ENCODE measurements around the gene EPB41L5. TPM values are rescaled to one million over a fixed set of nuclear protein-coding genes. Genes with fewer than 3 reads are reported as not detected.

The EPB41L5 gene
- polyA plus RNA-seq (2012; ENCODE audit: insufficient read length, low read depth): 0.54 TPM

- no peak for TF ChIP-seq SIN3A (IDR thresholded peaks at IDR 0.05; ENCODE audit: borderline replicate concordance, insufficient read depth, low read length)
- TF ChIP-seq FOXP2 (optimal IDR thresholded peaks at IDR 0.05; ENCODE audit: borderline replicate concordance, extremely low read depth, extremely low read length, insufficient read depth): peak; percentile 51
Observed at GRCh38 chr2:120012771-120013596, at the start of gene EPB41L5. Gene EPB41L5 (plus strand): TSS chr2:120013077. CDS start chr2:120019085, 6,008 bp downstream.

GRCh38 chr2:119981896-119982295 is 31.0 kb upstream of the EPB41L5 start:
- no peak for TF ChIP-seq FOXP2 (optimal IDR thresholded peaks at IDR 0.05; ENCODE audit: borderline replicate concordance, extremely low read depth, extremely low read length, insufficient read depth)
- no peak for TF ChIP-seq POLR2AphosphoS5 (IDR thresholded peaks at IDR 0.05; ENCODE audit: low read depth, low read length)
- no peak for TF ChIP-seq SIN3A (IDR thresholded peaks at IDR 0.05; ENCODE audit: borderline replicate concordance, insufficient read depth, low read length)
- no peak for TF ChIP-seq TAF1 (IDR thresholded peaks at IDR 0.05; ENCODE audit: borderline replicate concordance, insufficient read depth, low read length)
- no peak for TF ChIP-seq REST (IDR thresholded peaks at IDR 0.05; ENCODE audit: insufficient read depth in 1 of 2, low read depth in 2 of 2, low read length in 2 of 2)

GRCh38 chr2:119982506-119982905 is 30.4 kb upstream of the EPB41L5 start:
- no peak for TF ChIP-seq POLR2AphosphoS5 (IDR thresholded peaks at IDR 0.05; ENCODE audit: low read depth, low read length)
- no peak for TF ChIP-seq SIN3A (IDR thresholded peaks at IDR 0.05; ENCODE audit: borderline replicate concordance, insufficient read depth, low read length)
- no peak for TF ChIP-seq REST (IDR thresholded peaks at IDR 0.05; ENCODE audit: insufficient read depth in 1 of 2, low read depth in 2 of 2, low read length in 2 of 2)
- TF ChIP-seq FOXP2 (optimal IDR thresholded peaks at IDR 0.05; ENCODE audit: borderline replicate concordance, extremely low read depth, extremely low read length, insufficient read depth): no peak
- TF ChIP-seq TAF1 (IDR thresholded peaks at IDR 0.05; ENCODE audit: borderline replicate concordance, insufficient read depth, low read length): no peak

- no peak for TF ChIP-seq TAF1 (IDR thresholded peaks at IDR 0.05; ENCODE audit: borderline replicate concordance, insufficient read depth, low read length)
- TF ChIP-seq FOXP2 (optimal IDR thresholded peaks at IDR 0.05; ENCODE audit: borderline replicate concordance, extremely low read depth, extremely low read length, insufficient read depth): no peak
- TF ChIP-seq POLR2AphosphoS5 (IDR thresholded peaks at IDR 0.05; ENCODE audit: low read depth, low read length): no peak
- TF ChIP-seq REST (IDR thresholded peaks at IDR 0.05; ENCODE audit: insufficient read depth in 1 of 2, low read depth in 2 of 2, low read length in 2 of 2): no peak
- no peak for TF ChIP-seq SIN3A (IDR thresholded peaks at IDR 0.05; ENCODE audit: borderline replicate concordance, insufficient read depth, low read length)
Observed at GRCh38 chr2:119983108-119983507, 29.8 kb upstream of the EPB41L5 start.

- TF ChIP-seq FOXP2 (optimal IDR thresholded peaks at IDR 0.05; ENCODE audit: borderline replicate concordance, extremely low read depth, extremely low read length, insufficient read depth) (no peak), TAF1 (IDR thresholded peaks at IDR 0.05; ENCODE audit: borderline replicate concordance, insufficient read depth, low read length) (no peak)
Observed at GRCh38 chr2:119996148-119996547, 16.7 kb upstream of the EPB41L5 start.

GRCh38 chr2:120001471-120001870 is 11.4 kb upstream of the EPB41L5 start:
- TF ChIP-seq REST (IDR thresholded peaks at IDR 0.05; ENCODE audit: insufficient read depth in 1 of 2, low read depth in 2 of 2, low read length in 2 of 2): no peak
- TF ChIP-seq POLR2AphosphoS5 (IDR thresholded peaks at IDR 0.05; ENCODE audit: low read depth, low read length): no peak
- no peak for TF ChIP-seq FOXP2 (optimal IDR thresholded peaks at IDR 0.05; ENCODE audit: borderline replicate concordance, extremely low read depth, extremely low read length, insufficient read depth)
- TF ChIP-seq SIN3A (IDR thresholded peaks at IDR 0.05; ENCODE audit: borderline replicate concordance, insufficient read depth, low read length): no peak
- no peak for TF ChIP-seq TAF1 (IDR thresholded peaks at IDR 0.05; ENCODE audit: borderline replicate concordance, insufficient read depth, low read length)
